GM12873 (cell line): Measurements from ENCODE around the gene CCDC27.

Experiments
- CTCF ChIP-seq: IDR thresholded peaks from 2 replicates; pipeline ENCODE4 v1.5.1; 2012; ENCODE audit warnings: low read depth, mild to moderate bottlenecking, moderate library complexity, low read length, control low read depth; ENCODE audit not compliant: insufficient read depth; ENCODE audit errors: missing control alignments

The CCDC27 gene

GRCh38 chr1:3721955-3722465 is 30.2 kb upstream of the CCDC27 start:
- no peak for TF ChIP-seq CTCF

GRCh38 chr1:3722846-3723245 is 29.4 kb upstream of the CCDC27 start:
- TF ChIP-seq CTCF: no peak

GRCh38 chr1:3724416-3725030 is 27.7 kb upstream of the CCDC27 start:
- peak; percentile 96 for TF ChIP-seq CTCF

- no peak for TF ChIP-seq CTCF
These were observed 26.9 kb upstream of the CCDC27 start for GRCh38 chr1:3725366-3725765.

GRCh38 chr1:3727042-3727824 is 25.0 kb upstream of the CCDC27 start:
- peak; percentile 59 for TF ChIP-seq CTCF

GRCh38 chr1:3727825-3728776 is 24.1 kb upstream of the CCDC27 start:
- TF ChIP-seq CTCF: no peak
